ENCODE results near the gene CHML.

DNA sequence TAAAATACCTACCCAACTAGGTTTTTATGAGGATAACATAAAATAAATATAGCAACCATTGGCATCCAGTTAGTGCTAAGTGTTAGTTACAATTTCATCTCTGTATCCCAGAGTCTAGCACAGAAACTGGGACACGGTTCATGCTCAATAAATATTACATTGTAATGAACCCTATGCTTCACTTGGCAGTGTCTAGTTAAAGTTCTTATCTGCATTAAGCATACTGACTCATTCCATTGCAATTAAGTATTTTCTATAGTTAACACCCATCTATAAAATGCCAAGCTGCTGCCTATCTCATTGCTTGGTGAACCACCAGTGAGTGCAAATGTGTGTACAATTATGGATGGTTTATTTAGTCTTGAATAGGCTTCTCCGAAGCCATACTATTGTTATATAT lies 15.2 kb downstream of the CHML start:
- no peak for TF ChIP-seq JUND (IDR thresholded peaks at IDR 0.05; ENCODE audit: low read length)
- no peak for TF ChIP-seq RNF2 (IDR thresholded peaks at IDR 0.05; ENCODE audit: borderline replicate concordance, low read depth, low read length, missing control alignments, poor library complexity, severe bottlenecking)
- TF ChIP-seq, protein P1, sequence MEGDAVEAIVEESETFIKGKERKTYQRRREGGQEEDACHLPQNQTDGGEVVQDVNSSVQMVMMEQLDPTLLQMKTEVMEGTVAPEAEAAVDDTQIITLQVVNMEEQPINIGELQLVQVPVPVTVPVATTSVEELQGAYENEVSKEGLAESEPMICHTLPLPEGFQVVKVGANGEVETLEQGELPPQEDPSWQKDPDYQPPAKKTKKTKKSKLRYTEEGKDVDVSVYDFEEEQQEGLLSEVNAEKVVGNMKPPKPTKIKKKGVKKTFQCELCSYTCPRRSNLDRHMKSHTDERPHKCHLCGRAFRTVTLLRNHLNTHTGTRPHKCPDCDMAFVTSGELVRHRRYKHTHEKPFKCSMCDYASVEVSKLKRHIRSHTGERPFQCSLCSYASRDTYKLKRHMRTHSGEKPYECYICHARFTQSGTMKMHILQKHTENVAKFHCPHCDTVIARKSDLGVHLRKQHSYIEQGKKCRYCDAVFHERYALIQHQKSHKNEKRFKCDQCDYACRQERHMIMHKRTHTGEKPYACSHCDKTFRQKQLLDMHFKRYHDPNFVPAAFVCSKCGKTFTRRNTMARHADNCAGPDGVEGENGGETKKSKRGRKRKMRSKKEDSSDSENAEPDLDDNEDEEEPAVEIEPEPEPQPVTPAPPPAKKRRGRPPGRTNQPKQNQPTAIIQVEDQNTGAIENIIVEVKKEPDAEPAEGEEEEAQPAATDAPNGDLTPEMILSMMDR (IDR thresholded peaks at IDR 0.05; ENCODE audit: control extremely low read depth in 1 of 3, insufficient read depth in 1 of 3, low read depth in 1 of 3, low read length in 3 of 3): no peak
- TF ChIP-seq EP300 (IDR thresholded peaks at IDR 0.05; ENCODE audit: borderline replicate concordance in 1 of 2, low read depth in 2 of 2, low read length in 2 of 2): no peak
- TF ChIP-seq SP1 (IDR thresholded peaks at IDR 0.05; ENCODE audit: low read depth, low read length): no peak
- TF ChIP-seq RXRA (IDR thresholded peaks at IDR 0.05; ENCODE audit: insufficient read depth, low read depth, low read length): no peak
- no peak for TF ChIP-seq MAFK (IDR thresholded peaks at IDR 0.05; ENCODE audit: low read depth, low read length)
- no peak for TF ChIP-seq CHD2 (IDR thresholded peaks at IDR 0.05; ENCODE audit: low read length)
- TF ChIP-seq ZNF274 (IDR thresholded peaks at IDR 0.05; ENCODE audit: borderline replicate concordance, extremely low read depth, low read length): no peak
- no peak for TF ChIP-seq CBX8 (IDR thresholded peaks at IDR 0.05; ENCODE audit: borderline replicate concordance, low read depth, low read length)
- TF ChIP-seq SUZ12 (IDR thresholded peaks at IDR 0.05; ENCODE audit: low read length): no peak
- TF ChIP-seq SAP30 (IDR thresholded peaks at IDR 0.05; ENCODE audit: insufficient read depth, insufficient replicate concordance, low read length): no peak
- TF ChIP-seq POLR2A (IDR thresholded peaks at IDR 0.05; ENCODE audit: control extremely low read depth in 1 of 2, low read depth in 2 of 2, low read length in 2 of 2): no peak

Data from H1 (cell line).